WTC11 (cell line): ENCODE measurements around the gene NPEPL1. TPM values are rescaled to one million over a fixed set of nuclear protein-coding genes. Genes with fewer than 3 reads are reported as not detected.
A peak's percentile ranks its signal among the peaks of the same experiment; 100 is the strongest.

Experiments
- ATAC-seq: fragments of 200-7000 bp; cut with Tn5 transposase; 2 replicates; pipeline ENCODE4 v1.10.0; 2021; ENCODE audit warnings: mild to moderate bottlenecking, moderate library complexity
- CTCF ChIA-PET: fragments of 300-600 bp; sonication (Branson Sonifier 250); formaldehyde crosslinking; loops from one replicate; lab custom pipeline; 2021; ENCODE audit warnings: antibody characterized with exemption; lab: Charles Lee
- POLR2A ChIA-PET: fragments of 350-600 bp; sonication (Branson Sonifier 250); formaldehyde crosslinking; loops from one replicate; lab custom pipeline; 2021; ENCODE audit warnings: antibody characterized with exemption; lab: Charles Lee
- DNase-seq: peaks from one replicate; pipeline ENCODE4 v3.0.0; 2021; ENCODE audit warnings: low spot score
- H3K27ac Mint-ChIP-seq: 2 replicates; pipeline ENCODE4 v1.8.0; 2021; ENCODE audit warnings: mixed read lengths
- H3K27me3 Mint-ChIP-seq: 2 replicates; pipeline ENCODE4 v1.8.0; 2021; ENCODE audit warnings: low read depth, mild to moderate bottlenecking, moderate library complexity, mixed read lengths
- H3K36me3 Mint-ChIP-seq: 2 replicates; pipeline ENCODE4 v1.8.0; 2021; ENCODE audit warnings: mixed read lengths
- H3K4me1 Mint-ChIP-seq: 2 replicates; pipeline ENCODE4 v1.8.0; 2022; ENCODE audit warnings: mixed read lengths
- H3K4me3 Mint-ChIP-seq: 2 replicates; pipeline ENCODE4 v1.8.0; 2021; ENCODE audit warnings: mild to moderate bottlenecking, moderate library complexity, mixed read lengths
- H3K9me3 Mint-ChIP-seq: 2 replicates; pipeline ENCODE4 v1.8.0; 2021; ENCODE audit warnings: mixed read lengths
- CREB1 ChIP-seq: sonication (generic); formaldehyde crosslinking; IDR thresholded peaks from 2 replicates; pipeline ENCODE4 v1.8.0; 2023; ENCODE audit warnings: mild to moderate bottlenecking, missing genetic modification reagents
- ELF4 ChIP-seq: sonication (generic); formaldehyde crosslinking; IDR thresholded peaks from 2 replicates; pipeline ENCODE4 v1.8.1; 2022; ENCODE audit warnings: low read depth, mild to moderate bottlenecking, moderate library complexity, missing genetic modification reagents
- ESRRA ChIP-seq: sonication (generic); formaldehyde crosslinking; IDR thresholded peaks from 2 replicates; pipeline ENCODE4 v1.8.1; 2022; ENCODE audit warnings: mild to moderate bottlenecking, missing genetic modification reagents, borderline replicate concordance
- ETV6 ChIP-seq: sonication (generic); formaldehyde crosslinking; IDR thresholded peaks from 2 replicates; pipeline ENCODE4 v1.8.1; 2022; ENCODE audit warnings: mild to moderate bottlenecking, missing genetic modification reagents
- KAT7 ChIP-seq: sonication (generic); formaldehyde crosslinking; IDR thresholded peaks from 2 replicates; pipeline ENCODE4 v1.8.1; 2023; ENCODE audit warnings: missing genetic modification reagents, mild to moderate bottlenecking, borderline replicate concordance
- MXD4 ChIP-seq: fragments of 250-450 bp; sonication (Bioruptor Pico); IDR thresholded peaks from 2 replicates; pipeline ENCODE4 v1.8.0; 2021; ENCODE audit warnings: mild to moderate bottlenecking, moderate library complexity, borderline replicate concordance
- NFATC4 ChIP-seq: fragments of 250-450 bp; sonication (Bioruptor Pico); IDR thresholded peaks from 2 replicates; pipeline ENCODE4 v1.9.0; 2021; ENCODE audit warnings: mild to moderate bottlenecking
- TEAD1 ChIP-seq: sonication (generic); formaldehyde crosslinking; IDR thresholded peaks from 2 replicates; pipeline ENCODE4 v1.8.0; 2022; ENCODE audit warnings: mild to moderate bottlenecking, missing genetic modification reagents
- ZBTB21 ChIP-seq: sonication (generic); formaldehyde crosslinking; IDR thresholded peaks from 2 replicates; pipeline ENCODE4 v1.8.1; 2023; ENCODE audit warnings: mild to moderate bottlenecking, missing genetic modification reagents, borderline replicate concordance
- ZNF317 ChIP-seq: sonication (generic); formaldehyde crosslinking; IDR thresholded peaks from 2 replicates; pipeline ENCODE4 v1.8.1; 2023; ENCODE audit warnings: low read depth, mild to moderate bottlenecking, moderate library complexity, missing genetic modification reagents, borderline replicate concordance
- ZNF416 ChIP-seq: fragments of 250-450 bp; sonication (Bioruptor Pico); IDR thresholded peaks from 2 replicates; pipeline ENCODE4 v1.9.0; 2021; ENCODE audit warnings: mild to moderate bottlenecking, inconsistent platforms
- ZNF423 ChIP-seq: fragments of 250-450 bp; sonication (Bioruptor Pico); IDR thresholded peaks from 2 replicates; pipeline ENCODE4 v2.1.2; 2022; ENCODE audit warnings: mild to moderate bottlenecking, moderate library complexity
- ZNF671 ChIP-seq: fragments of 250-450 bp; sonication (Bioruptor Pico); IDR thresholded peaks from 2 replicates; pipeline ENCODE4 v1.8.0; 2021; ENCODE audit warnings: mild to moderate bottlenecking
- total RNA-seq: library from RNA; stranded (reverse); gene quantifications from 3 replicates; pipeline ENCODE4 v1.2.3, GENCODE V29; 2021
- TF ChIP-seq, protein P1 (sequence below): sonication (generic); formaldehyde crosslinking; conservative IDR thresholded peaks from 2 replicates; pipeline ENCODE4 v1.8.1; 2023; ENCODE audit warnings: mild to moderate bottlenecking, low read depth, missing genetic modification reagents, moderate library complexity
- TF ChIP-seq, protein P2 (sequence below): sonication (generic); formaldehyde crosslinking; IDR thresholded peaks from 2 replicates; pipeline ENCODE4 v1.8.1; 2022; ENCODE audit warnings: mild to moderate bottlenecking, missing genetic modification reagents, moderate library complexity, borderline replicate concordance
- TF ChIP-seq, protein P3 (sequence below): fragments of 200-600 bp; IDR thresholded peaks from 2 replicates; pipeline ENCODE4 v1.8.0; 2022; ENCODE audit warnings: antibody characterized with exemption
- TF ChIP-seq, protein P4 (sequence below): sonication (generic); formaldehyde crosslinking; conservative IDR thresholded peaks from 2 replicates; pipeline ENCODE4 v1.8.1; 2022; ENCODE audit warnings: mild to moderate bottlenecking, missing genetic modification reagents
- TF ChIP-seq, protein P5 (sequence below): sonication (generic); formaldehyde crosslinking; IDR thresholded peaks from 2 replicates; pipeline ENCODE4 v1.8.0; 2022; ENCODE audit warnings: mild to moderate bottlenecking, missing genetic modification reagents
- TF ChIP-seq, protein P6 (sequence below): sonication (generic); formaldehyde crosslinking; IDR thresholded peaks from 2 replicates; pipeline ENCODE4 v1.8.1; 2022; ENCODE audit warnings: low read depth, mild to moderate bottlenecking, moderate library complexity, missing genetic modification reagents, borderline replicate concordance
- TF ChIP-seq, protein P7 (sequence below): fragments of 250-450 bp; sonication (Bioruptor Pico); IDR thresholded peaks from 2 replicates; pipeline ENCODE4 v1.9.0; 2021; ENCODE audit warnings: mild to moderate bottlenecking
- TF ChIP-seq, protein P8 (sequence below): fragments of 250-450 bp; sonication (Bioruptor Pico); IDR thresholded peaks from 2 replicates; pipeline ENCODE4 v1.9.0; 2021; ENCODE audit warnings: mild to moderate bottlenecking, borderline replicate concordance

NPEPL1 gene
- total RNA-seq, 1 experiment from 2014 or later: 39.9 TPM

DNA sequence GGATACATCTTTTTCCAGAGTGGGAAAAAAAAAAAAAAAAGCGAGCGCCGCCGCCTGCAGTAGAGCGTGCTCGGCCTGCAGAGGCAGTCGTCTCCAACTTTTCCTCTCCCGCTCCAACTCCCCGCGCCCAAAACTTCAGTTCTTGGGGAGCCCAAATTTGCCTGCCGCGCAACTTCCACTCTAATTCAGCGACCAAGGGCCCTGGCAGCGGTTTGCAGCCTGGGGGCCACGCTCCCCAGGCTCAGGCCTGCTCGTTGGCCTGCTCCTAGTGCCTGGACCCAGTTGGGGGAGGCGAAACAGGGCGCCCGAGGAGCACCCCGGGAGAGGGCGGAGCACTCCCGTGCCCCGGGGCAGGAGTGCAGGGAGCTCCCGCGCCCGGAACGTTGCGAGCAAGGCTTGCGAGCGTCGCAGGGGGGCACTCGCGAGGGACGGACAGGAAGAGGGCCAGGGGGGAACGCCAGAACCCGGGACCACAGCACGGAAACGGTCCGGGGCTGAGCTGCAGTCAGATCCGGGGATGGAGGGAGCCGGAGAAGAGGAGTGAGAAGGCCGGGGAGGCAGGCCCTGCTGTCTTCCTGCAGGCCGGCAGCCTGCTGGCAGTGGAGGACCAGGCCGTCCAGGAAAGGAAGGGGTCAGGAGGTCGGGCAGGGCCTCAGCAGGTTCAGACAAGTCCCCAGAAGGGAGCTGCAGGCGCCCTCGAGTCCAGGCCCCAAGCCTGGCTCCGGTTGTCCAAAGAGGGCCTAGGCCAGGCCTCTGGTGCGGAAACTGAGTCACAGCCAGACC lies 41.6 kb upstream of the NPEPL1 start, which contains the start of gene STX16 (continued):
- TF ChIP-seq, protein P1, sequence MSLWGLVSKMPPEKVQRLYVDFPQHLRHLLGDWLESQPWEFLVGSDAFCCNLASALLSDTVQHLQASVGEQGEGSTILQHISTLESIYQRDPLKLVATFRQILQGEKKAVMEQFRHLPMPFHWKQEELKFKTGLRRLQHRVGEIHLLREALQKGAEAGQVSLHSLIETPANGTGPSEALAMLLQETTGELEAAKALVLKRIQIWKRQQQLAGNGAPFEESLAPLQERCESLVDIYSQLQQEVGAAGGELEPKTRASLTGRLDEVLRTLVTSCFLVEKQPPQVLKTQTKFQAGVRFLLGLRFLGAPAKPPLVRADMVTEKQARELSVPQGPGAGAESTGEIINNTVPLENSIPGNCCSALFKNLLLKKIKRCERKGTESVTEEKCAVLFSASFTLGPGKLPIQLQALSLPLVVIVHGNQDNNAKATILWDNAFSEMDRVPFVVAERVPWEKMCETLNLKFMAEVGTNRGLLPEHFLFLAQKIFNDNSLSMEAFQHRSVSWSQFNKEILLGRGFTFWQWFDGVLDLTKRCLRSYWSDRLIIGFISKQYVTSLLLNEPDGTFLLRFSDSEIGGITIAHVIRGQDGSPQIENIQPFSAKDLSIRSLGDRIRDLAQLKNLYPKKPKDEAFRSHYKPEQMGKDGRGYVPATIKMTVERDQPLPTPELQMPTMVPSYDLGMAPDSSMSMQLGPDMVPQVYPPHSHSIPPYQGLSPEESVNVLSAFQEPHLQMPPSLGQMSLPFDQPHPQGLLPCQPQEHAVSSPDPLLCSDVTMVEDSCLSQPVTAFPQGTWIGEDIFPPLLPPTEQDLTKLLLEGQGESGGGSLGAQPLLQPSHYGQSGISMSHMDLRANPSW (CRISPR knock-in tag): peak; percentile 97; the same call in 1 of the 2 replicates
- TF ChIP-seq ZNF671 (CRISPR knock-in tag) (no peak), ZNF317 (CRISPR knock-in tag) (peak; percentile 30; the same call in 1 of the 2 replicates), ETV6 (CRISPR knock-in tag) (peak; percentile 95), TEAD1 (CRISPR knock-in tag) (peak; percentile 90), ZNF423 (peak; percentile 81), ZBTB21 (peak; percentile 95), ELF4 (CRISPR knock-in tag) (peak; percentile 86; the same call in 1 of the 2 replicates)
- TF ChIP-seq, protein P2, sequence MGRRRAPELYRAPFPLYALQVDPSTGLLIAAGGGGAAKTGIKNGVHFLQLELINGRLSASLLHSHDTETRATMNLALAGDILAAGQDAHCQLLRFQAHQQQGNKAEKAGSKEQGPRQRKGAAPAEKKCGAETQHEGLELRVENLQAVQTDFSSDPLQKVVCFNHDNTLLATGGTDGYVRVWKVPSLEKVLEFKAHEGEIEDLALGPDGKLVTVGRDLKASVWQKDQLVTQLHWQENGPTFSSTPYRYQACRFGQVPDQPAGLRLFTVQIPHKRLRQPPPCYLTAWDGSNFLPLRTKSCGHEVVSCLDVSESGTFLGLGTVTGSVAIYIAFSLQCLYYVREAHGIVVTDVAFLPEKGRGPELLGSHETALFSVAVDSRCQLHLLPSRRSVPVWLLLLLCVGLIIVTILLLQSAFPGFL (CRISPR knock-in tag): peak; percentile 82; the same call in 1 of the 2 replicates
- TF ChIP-seq, all 79 proteins: peak for 39

DNA sequence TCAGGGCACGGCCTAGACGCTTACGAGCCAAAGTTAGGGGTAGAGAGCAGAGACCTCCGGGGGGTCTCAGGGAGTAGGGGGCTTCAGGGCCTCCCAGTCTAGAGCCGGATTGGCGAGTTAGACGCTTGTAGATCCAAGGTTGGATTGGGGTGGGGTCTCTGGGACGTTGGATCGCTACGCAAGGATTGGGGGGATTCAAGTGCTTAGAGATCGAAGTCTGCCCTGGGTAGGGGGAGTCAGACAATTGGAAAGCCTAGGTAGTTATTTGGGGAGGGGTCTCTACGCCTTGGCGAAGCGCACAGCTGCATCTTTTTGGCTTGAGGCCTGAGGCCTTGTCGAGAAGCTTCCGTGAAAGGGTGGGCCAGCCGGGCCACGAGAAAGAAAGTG lies 41.0 kb upstream of the NPEPL1 start:
- no peak for ATAC-seq
- Mint-ChIP-seq H3K27me3 (no peaks in the 10 kb centered on the region; the same call in 1 of the 2 replicates), H3K4me3 (peak overlapping the region; percentile 90), H3K4me1 (peaks cover 40% of the 10 kb centered on the region), H3K36me3 (no peaks in the 10 kb centered on the region), H3K27ac (peak overlapping the region; percentile 95), H3K9me3 (no peaks in the 10 kb centered on the region)
- POLR2A ChIA-PET: interaction anchor here (0.6 to 4.2 kb wide), 16 partner anchors 15 to 422 kb away, joined by 3 to 25 read pairs (median 5); partner anchors contain the start of gene GNAS
- DNase-seq: no peak
- CTCF ChIA-PET: interaction anchor here (0.6 to 7.3 kb wide), 49 partner anchors 8 to 829 kb away, joined by 3 to 119 read pairs (median 6); partner anchors contain the start of genes GNAS and NPEPL1
- TF ChIP-seq, protein P3, sequence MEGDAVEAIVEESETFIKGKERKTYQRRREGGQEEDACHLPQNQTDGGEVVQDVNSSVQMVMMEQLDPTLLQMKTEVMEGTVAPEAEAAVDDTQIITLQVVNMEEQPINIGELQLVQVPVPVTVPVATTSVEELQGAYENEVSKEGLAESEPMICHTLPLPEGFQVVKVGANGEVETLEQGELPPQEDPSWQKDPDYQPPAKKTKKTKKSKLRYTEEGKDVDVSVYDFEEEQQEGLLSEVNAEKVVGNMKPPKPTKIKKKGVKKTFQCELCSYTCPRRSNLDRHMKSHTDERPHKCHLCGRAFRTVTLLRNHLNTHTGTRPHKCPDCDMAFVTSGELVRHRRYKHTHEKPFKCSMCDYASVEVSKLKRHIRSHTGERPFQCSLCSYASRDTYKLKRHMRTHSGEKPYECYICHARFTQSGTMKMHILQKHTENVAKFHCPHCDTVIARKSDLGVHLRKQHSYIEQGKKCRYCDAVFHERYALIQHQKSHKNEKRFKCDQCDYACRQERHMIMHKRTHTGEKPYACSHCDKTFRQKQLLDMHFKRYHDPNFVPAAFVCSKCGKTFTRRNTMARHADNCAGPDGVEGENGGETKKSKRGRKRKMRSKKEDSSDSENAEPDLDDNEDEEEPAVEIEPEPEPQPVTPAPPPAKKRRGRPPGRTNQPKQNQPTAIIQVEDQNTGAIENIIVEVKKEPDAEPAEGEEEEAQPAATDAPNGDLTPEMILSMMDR: no peak
- TF ChIP-seq, protein P4, sequence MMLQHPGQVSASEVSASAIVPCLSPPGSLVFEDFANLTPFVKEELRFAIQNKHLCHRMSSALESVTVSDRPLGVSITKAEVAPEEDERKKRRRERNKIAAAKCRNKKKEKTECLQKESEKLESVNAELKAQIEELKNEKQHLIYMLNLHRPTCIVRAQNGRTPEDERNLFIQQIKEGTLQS (CRISPR knock-in tag): no peak
- TF ChIP-seq, protein P5, sequence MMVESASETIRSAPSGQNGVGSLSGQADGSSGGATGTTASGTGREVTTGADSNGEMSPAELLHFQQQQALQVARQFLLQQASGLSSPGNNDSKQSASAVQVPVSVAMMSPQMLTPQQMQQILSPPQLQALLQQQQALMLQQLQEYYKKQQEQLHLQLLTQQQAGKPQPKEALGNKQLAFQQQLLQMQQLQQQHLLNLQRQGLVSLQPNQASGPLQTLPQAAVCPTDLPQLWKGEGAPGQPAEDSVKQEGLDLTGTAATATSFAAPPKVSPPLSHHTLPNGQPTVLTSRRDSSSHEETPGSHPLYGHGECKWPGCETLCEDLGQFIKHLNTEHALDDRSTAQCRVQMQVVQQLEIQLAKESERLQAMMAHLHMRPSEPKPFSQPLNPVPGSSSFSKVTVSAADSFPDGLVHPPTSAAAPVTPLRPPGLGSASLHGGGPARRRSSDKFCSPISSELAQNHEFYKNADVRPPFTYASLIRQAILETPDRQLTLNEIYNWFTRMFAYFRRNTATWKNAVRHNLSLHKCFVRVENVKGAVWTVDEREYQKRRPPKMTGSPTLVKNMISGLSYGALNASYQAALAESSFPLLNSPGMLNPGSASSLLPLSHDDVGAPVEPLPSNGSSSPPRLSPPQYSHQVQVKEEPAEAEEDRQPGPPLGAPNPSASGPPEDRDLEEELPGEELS (CRISPR knock-in tag): no peak
- TF ChIP-seq NFATC4 (CRISPR knock-in tag): no peak
- TF ChIP-seq ESRRA (CRISPR knock-in tag): no peak
- TF ChIP-seq, protein P6, sequence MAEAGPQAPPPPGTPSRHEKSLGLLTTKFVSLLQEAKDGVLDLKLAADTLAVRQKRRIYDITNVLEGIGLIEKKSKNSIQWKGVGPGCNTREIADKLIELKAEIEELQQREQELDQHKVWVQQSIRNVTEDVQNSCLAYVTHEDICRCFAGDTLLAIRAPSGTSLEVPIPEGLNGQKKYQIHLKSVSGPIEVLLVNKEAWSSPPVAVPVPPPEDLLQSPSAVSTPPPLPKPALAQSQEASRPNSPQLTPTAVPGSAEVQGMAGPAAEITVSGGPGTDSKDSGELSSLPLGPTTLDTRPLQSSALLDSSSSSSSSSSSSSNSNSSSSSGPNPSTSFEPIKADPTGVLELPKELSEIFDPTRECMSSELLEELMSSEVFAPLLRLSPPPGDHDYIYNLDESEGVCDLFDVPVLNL: no peak
- TF ChIP-seq, protein P7, sequence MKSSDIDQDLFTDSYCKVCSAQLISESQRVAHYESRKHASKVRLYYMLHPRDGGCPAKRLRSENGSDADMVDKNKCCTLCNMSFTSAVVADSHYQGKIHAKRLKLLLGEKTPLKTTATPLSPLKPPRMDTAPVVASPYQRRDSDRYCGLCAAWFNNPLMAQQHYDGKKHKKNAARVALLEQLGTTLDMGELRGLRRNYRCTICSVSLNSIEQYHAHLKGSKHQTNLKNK (CRISPR knock-in tag): no peak
- no peak for TF ChIP-seq ZNF416 (CRISPR knock-in tag)
- no peak for TF ChIP-seq KAT7 (CRISPR knock-in tag)
- no peak for TF ChIP-seq CREB1 (CRISPR knock-in tag)
- no peak for TF ChIP-seq MXD4 (CRISPR knock-in tag)
- TF ChIP-seq, protein P8, sequence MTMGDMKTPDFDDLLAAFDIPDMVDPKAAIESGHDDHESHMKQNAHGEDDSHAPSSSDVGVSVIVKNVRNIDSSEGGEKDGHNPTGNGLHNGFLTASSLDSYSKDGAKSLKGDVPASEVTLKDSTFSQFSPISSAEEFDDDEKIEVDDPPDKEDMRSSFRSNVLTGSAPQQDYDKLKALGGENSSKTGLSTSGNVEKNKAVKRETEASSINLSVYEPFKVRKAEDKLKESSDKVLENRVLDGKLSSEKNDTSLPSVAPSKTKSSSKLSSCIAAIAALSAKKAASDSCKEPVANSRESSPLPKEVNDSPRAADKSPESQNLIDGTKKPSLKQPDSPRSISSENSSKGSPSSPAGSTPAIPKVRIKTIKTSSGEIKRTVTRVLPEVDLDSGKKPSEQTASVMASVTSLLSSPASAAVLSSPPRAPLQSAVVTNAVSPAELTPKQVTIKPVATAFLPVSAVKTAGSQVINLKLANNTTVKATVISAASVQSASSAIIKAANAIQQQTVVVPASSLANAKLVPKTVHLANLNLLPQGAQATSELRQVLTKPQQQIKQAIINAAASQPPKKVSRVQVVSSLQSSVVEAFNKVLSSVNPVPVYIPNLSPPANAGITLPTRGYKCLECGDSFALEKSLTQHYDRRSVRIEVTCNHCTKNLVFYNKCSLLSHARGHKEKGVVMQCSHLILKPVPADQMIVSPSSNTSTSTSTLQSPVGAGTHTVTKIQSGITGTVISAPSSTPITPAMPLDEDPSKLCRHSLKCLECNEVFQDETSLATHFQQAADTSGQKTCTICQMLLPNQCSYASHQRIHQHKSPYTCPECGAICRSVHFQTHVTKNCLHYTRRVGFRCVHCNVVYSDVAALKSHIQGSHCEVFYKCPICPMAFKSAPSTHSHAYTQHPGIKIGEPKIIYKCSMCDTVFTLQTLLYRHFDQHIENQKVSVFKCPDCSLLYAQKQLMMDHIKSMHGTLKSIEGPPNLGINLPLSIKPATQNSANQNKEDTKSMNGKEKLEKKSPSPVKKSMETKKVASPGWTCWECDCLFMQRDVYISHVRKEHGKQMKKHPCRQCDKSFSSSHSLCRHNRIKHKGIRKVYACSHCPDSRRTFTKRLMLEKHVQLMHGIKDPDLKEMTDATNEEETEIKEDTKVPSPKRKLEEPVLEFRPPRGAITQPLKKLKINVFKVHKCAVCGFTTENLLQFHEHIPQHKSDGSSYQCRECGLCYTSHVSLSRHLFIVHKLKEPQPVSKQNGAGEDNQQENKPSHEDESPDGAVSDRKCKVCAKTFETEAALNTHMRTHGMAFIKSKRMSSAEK (CRISPR knock-in tag): no peak
